Brain microvascular endothelial cell (primary cell): Measurements from ENCODE around the gene P3H2.

Experiments used
- DNase-seq: peaks from one replicate; pipeline ENCODE4 v3.0.0-alpha.2; 2020
- H3K27ac ChIP-seq: fragments of 250-450 bp; sonication (Bioruptor Pico); 2 replicates; pipeline ENCODE4 v1.5.1; 2020; ENCODE audit warnings: mild to moderate bottlenecking, moderate library complexity
- H3K27me3 ChIP-seq: fragments of 250-450 bp; sonication (Bioruptor Pico); replicated peaks from 2 replicates; pipeline ENCODE4 v1.5.1; 2020; ENCODE audit warnings: mild to moderate bottlenecking
- H3K36me3 ChIP-seq: fragments of 250-450 bp; sonication (Bioruptor Pico); replicated peaks from 2 replicates; pipeline ENCODE4 v1.5.1; 2020; ENCODE audit warnings: mild to moderate bottlenecking
- H3K4me3 ChIP-seq: 2 replicates; pipeline ENCODE4 v1.5.1; 2011; ENCODE audit warnings: low read depth, mild to moderate bottlenecking, control low read depth, low read length, moderate library complexity
- in situ Hi-C: cut with HindIII; loops from 2 replicates; pipeline ENCODE4 v1.10.0; 2017; ENCODE audit warnings: low sequenced_read_pairs, low pct_ligation_motif_present
- TF ChIP-seq, protein P1 (sequence below): IDR thresholded peaks from 2 replicates; pipeline ENCODE4 v1.5.1; 2011; ENCODE audit warnings: low read depth, mild to moderate bottlenecking, moderate library complexity, low read length, control low read depth, inconsistent platforms; ENCODE audit errors: missing control alignments

The P3H2 gene

DNA sequence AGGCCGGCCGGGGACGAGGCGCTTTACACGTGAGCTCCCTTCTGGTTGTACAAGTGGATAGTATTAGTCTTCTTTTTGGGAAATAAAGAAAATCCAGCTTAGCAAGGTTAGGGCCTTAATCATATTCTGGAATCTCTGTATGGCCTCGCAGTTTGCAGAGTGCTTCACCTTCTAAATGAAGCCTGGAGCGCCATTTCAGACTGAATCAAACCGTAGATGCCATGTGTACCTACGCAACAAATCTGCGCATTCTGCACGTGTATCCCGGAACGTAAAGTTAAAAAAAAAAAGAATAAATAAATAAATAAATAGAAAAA, 322 bp upstream of the P3H2 start:
- Histone ChIP-seq H3K4me3 (peak overlapping the region; percentile 70), H3K27ac (peak overlapping the region; percentile 69), H3K36me3 (no peaks in the 10 kb centered on the region), H3K27me3 (no peaks in the 10 kb centered on the region)
- no peak for DNase-seq
- TF ChIP-seq, protein P1, sequence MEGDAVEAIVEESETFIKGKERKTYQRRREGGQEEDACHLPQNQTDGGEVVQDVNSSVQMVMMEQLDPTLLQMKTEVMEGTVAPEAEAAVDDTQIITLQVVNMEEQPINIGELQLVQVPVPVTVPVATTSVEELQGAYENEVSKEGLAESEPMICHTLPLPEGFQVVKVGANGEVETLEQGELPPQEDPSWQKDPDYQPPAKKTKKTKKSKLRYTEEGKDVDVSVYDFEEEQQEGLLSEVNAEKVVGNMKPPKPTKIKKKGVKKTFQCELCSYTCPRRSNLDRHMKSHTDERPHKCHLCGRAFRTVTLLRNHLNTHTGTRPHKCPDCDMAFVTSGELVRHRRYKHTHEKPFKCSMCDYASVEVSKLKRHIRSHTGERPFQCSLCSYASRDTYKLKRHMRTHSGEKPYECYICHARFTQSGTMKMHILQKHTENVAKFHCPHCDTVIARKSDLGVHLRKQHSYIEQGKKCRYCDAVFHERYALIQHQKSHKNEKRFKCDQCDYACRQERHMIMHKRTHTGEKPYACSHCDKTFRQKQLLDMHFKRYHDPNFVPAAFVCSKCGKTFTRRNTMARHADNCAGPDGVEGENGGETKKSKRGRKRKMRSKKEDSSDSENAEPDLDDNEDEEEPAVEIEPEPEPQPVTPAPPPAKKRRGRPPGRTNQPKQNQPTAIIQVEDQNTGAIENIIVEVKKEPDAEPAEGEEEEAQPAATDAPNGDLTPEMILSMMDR, result no peak
- in situ Hi-C loops, result no loop called here

GRCh38 chr3:190119461-190120268, 1.0 kb downstream of the P3H2 start:
- Histone ChIP-seq H3K36me3 (no peaks in the 10 kb centered on the region), H3K4me3 (peak overlapping the region; percentile 70), H3K27me3 (no peaks in the 10 kb centered on the region), H3K27ac (no peak overlapping the region)
- DNase-seq, result no peak
- TF ChIP-seq, protein P1, result no peak
- in situ Hi-C loops, result no loop called here

- DNase-seq, result no peak
- Histone ChIP-seq H3K27ac (no peak overlapping the region), H3K27me3 (no peaks in the 10 kb centered on the region), H3K4me3 (no peak overlapping the region), H3K36me3 (no peaks in the 10 kb centered on the region)
- in situ Hi-C loops, result no loop called here
- TF ChIP-seq, protein P1, result no peak
Observed at GRCh38 chr3:190118438-190118837, 2.3 kb downstream of the P3H2 start.

- H3K36me3 ChIP-seq, result no peaks in the 10 kb centered on the region
- no peak overlapping the region for H3K27ac ChIP-seq
- no peak overlapping the region for H3K4me3 ChIP-seq
- H3K27me3 ChIP-seq, result no peaks in the 10 kb centered on the region
- TF ChIP-seq, protein P1, result no peak
- DNase-seq, result no peak
- in situ Hi-C loops, result no loop called here
Observed at GRCh38 chr3:190117981-190118380, 2.7 kb downstream of the P3H2 start.

GRCh38 chr3:190116551-190117067, 4.1 kb downstream of the P3H2 start:
- in situ Hi-C loops, result no loop called here
- Histone ChIP-seq H3K36me3 (no peaks in the 10 kb centered on the region), H3K27ac (peak overlapping the region; percentile 10), H3K27me3 (no peaks in the 10 kb centered on the region), H3K4me3 (no peak overlapping the region)
- DNase-seq, result peak; percentile 81
- TF ChIP-seq, protein P1, result no peak
